ENCODE data around the gene CD53. TPM values are rescaled to one million over a fixed set of nuclear protein-coding genes. Genes with fewer than 3 reads are reported as not detected.
"Not testable (repeated sequence)": the region's sequence is repeated elsewhere in the genome, so short reads cannot be mapped to it uniquely, and the experiment has no call there.

Gene CD53
- total RNA-seq (2014; rRNA removed; shearing (Covaris generic)): 0.29 TPM in 1 of 2 replicates, not detected in the other

DNA sequence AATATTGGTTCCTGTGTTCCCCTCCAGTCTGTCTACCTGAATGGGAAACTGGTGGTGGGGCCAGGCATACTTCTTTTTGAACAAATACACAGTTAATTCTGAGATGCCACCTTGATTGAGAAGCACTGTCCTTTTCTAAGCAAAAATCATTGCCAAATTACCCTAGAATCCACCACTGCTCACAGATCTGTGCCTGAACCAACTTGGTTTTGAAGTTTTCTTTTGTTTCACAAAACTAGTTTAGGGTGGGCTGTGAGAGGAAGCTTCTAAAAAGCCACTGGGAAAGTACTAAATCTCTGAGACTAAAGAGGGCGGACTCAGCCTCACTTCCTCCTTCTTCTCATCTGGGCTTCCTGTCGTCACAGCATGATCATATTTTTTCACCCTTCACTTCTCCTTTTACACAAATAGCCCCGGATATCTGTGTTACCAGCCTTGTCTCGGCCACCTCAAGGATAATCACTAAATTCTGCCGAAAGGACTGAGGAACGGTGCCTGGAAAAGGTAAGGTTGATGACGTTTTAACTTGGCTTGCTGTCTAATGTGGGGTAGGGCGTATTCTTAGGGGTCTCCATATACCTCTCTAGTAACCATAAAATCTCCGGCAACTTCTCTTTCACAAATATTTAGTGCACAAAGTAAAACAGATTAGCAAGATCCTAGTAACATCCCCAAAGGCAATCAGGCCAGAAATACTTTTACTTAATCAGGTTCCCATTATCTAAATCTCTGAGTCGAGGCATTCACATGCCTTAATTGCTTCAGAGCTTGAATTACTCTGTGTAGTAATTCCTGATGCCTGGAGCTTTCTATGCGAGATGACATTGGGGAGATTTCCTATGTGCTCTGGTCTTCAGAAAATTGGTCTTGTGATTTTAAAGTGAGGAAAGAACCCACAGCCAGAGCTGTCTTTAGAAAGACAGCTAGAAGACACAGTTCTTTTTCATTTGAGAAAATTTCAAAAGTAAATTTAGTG lies at the start of gene CD53:
TSS of gene CD53 (plus strand) at position 404 of the 976 bp plus-strand sequence. CDS start 18,261 bp downstream, outside the sequence.
- no peak for DNase-seq (ENCODE audit: low read depth)

GRCh38 chr1:110824192-110824591 lies 48.8 kb upstream of the CD53 start:
- DNase-seq (ENCODE audit: low read depth): no peak

DNA sequence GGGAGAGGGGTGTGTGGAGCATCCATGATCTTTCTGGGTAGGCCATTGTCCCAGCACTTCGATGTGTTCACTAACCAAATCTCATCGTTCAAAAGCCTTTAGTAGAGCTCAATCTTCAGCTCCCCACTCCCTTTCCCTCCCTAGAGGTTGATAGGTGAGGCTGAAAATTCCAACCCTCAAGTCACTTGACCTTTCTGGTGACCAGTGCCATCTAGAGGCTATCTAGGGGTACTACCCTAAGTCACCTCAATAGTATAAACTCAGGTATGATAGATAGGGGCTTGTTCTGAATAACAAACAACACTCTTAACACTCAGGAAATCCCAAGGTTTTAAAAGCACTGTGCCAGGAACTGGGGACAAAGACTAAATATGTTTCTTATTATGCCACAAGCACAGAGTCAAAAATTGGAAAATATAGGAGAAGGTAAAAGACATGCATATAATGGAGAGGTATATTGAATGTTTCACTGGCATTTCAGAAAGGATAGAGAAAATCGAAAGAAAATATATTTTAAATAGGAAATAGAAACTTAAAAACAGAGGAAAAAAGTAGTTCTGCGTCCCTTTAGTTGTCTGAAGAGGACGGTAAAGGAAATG lies 42.9 kb upstream of the CD53 start:
- peak; percentile 14 for DNase-seq (ENCODE audit: low read depth)

DNA sequence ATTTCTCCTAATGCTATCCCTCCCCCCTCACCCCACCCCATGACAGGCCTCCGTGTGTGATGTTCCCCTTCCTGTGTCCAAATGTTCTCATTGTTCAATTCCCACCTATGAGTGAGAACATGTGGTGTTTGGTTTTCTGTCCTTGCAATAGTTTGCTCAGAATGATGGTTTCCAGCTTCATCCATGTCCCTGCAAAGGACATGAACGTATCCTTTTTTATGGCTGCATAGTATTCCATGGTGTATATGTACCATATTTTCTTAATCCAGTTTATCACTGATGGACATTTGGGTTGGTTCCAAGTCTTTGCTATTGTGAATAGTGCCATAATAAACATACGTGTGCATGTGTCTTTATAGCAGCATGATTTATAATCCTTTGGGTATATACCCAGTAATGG lies 39.2 kb upstream of the CD53 start:
- DNase-seq (ENCODE audit: low read depth): not testable (repeated sequence)

DNA sequence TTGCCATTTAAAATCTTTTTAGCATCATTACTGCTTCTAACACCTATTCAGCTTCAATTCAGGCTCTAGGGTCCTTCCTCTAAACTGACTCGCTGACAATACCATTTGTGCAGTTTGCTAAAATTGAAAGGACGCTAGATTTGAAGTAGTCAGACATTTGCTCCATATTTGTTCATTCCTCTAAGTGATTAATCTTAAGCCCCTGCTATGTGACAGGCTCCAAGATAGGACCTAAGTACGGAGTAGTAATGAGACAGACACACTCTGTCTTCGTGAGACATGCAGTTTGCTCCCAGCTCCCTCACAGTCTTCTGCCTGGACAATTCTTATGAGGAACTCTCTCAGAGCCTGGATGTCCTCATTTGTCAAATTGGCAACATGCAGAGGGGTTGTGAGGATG lies 26.1 kb upstream of the CD53 start:
- no peak for DNase-seq (ENCODE audit: low read depth)

- DNase-seq (ENCODE audit: low read depth): no peak
These were observed 22.8 kb upstream of the CD53 start for GRCh38 chr1:110850145-110850544.

DNA sequence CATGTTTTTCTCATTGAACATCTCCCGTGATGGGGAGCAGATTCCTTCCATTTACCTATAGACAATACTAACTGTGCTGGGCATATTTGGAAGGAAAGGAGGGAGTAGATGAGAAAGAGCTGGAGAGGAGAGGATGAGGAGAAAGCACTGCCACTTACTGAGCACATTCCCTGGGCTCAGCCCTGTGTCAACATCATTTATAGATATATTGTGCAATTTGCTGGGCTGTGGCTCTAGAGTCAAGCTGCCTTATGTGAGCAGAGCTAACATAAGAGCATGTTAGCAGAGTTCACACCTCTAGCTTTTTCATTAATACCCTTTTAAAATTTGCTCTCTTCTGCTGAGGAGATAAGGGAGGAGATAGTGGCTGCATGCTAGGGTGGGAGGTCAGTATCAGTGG lies 22.3 kb upstream of the CD53 start:
- no peak for DNase-seq (ENCODE audit: low read depth)

DNA sequence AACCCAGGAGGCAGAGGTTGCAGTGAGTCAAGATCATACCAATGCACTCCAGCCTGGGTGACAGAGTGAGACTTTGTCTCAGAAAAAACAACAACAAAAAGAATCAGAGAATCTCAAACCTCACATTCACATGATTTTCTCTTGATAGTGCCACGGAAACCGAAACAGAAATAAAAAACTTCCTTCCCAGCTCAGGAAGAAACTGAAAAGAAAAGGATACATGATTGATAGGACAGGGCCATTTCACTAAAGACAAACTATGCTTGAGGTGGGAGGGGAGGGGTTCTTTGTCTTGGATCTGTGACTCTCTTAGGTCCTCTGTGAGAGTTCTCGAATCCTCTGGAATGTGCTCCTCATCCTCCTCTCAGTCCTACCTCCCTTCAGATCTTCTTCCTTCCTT lies 19.8 kb upstream of the CD53 start:
- no peak for DNase-seq (ENCODE audit: low read depth)

GRCh38 chr1:110856410-110856809 lies 16.5 kb upstream of the CD53 start:
- DNase-seq (ENCODE audit: low read depth): no peak

- DNase-seq (ENCODE audit: low read depth): no peak
These were observed 14.7 kb upstream of the CD53 start for GRCh38 chr1:110857964-110858948.

DNA sequence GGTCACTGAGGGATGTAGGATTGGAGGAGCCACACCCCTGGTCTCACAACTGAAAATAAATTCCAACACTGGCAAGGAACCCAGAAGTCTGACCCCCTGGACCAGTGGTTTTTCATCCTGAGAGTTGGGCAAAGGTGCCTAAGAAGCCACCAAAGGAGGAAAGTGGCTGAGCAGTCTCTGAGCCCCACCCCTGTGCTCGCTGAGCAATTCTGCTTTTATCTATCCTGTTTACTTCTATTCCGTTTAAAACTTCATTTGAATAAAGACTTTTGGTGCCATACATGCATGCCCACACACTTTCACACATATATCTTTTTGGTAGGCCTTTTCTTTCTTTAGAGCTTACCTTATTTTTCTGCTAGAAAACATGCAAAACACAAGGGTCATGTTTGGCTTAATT lies 13.9 kb upstream of the CD53 start:
- DNase-seq (ENCODE audit: low read depth): no peak

DNA sequence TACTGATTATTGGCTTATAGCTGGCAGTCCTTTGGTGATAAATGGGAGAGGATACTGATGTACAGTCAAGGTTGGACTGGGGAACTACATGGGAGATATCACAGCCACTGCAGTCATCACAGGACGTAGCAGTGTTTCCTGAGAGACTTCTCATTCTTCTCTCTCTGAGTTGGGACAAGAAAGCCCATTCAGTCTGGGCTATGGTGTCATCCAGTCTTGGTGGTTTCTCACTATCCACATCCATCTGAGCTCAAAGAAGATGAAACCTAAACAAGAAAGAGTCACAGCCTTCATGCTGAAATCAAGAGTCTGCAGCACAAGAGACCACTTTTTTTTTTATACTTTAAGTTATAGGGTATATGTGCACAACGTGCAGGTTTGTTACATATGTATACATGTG lies 12.8 kb upstream of the CD53 start:
- no peak for DNase-seq (ENCODE audit: low read depth)

GRCh38 chr1:110860620-110861019 lies 12.3 kb upstream of the CD53 start:
- DNase-seq (ENCODE audit: low read depth): not testable (repeated sequence)

DNA sequence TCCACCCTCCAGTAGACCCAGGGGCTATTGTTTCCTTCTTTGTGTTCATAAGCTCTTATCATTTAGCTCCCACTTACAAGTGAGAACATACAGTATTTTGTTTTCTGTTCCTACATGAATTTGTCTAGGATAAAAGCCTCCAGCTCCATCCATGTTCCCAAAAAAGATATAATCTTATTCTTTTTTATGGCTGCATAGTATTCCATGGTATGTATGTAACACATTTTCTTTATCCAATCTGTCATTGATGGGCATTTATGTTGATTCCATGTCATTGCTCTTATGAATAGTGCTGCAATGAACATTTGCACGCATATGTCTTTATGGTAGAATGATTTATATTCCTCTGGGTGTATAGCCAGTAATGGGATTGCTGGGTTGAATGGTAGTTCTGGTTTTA lies 11.0 kb upstream of the CD53 start:
- not testable (repeated sequence) for DNase-seq (ENCODE audit: low read depth)

GRCh38 chr1:110864287-110864686 lies 8.7 kb upstream of the CD53 start:
- no peak for DNase-seq (ENCODE audit: low read depth)

DNA sequence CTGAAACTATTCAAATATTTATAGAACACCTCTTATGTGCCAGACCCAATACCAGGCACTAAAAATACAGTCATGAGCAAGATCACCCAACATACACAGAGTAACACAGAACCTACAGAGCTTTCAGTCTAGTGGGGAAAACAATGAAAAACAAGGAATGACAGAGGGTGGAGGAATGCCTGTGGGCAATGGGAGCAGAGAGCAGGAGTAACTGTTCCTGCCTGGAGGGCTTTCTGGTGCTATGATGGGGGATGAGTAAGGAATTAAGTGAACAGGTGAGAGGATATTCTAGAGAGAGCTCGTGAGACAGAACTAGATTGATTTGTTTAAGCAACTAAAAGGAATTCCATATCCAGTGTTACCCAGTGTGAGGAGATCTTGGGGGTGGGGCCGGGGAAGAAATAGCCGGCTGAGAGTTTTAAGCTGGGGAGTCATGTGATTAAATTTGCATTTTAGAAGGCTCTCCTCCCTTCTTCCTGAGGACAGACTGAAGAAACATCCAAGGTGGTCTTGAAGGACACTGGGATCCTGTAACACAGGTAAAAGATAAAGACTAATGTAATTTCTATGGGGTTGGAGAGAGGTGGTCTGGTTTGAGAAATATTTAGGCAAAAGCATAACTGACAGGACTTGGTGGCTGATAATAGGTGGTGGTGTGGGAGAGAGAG lies 2.1 kb upstream of the CD53 start:
- no peak for DNase-seq (ENCODE audit: low read depth)

- DNase-seq (ENCODE audit: low read depth): no peak
These were observed 593 bp upstream of the CD53 start for GRCh38 chr1:110872366-110872744.

DNA sequence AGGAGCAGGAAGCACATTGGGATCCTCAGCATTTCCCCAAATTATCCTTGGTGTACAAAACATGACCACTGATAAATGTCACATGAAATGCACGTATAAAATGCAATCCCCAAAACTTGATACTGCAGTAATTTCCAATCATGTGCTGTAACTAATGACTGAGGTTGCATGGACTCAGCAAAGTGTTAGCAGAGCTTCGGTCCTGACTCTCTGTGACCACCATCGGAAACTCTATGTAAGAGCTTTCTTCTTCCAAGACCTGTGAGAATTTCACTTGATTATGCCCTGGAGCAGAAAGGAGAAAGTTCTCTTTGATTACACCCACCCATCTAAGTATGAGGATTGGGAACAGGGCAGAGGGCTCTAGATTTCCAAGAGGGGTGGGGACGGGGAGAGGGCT lies 908 bp downstream of the CD53 start:
- no peak for DNase-seq (ENCODE audit: low read depth)

DNA sequence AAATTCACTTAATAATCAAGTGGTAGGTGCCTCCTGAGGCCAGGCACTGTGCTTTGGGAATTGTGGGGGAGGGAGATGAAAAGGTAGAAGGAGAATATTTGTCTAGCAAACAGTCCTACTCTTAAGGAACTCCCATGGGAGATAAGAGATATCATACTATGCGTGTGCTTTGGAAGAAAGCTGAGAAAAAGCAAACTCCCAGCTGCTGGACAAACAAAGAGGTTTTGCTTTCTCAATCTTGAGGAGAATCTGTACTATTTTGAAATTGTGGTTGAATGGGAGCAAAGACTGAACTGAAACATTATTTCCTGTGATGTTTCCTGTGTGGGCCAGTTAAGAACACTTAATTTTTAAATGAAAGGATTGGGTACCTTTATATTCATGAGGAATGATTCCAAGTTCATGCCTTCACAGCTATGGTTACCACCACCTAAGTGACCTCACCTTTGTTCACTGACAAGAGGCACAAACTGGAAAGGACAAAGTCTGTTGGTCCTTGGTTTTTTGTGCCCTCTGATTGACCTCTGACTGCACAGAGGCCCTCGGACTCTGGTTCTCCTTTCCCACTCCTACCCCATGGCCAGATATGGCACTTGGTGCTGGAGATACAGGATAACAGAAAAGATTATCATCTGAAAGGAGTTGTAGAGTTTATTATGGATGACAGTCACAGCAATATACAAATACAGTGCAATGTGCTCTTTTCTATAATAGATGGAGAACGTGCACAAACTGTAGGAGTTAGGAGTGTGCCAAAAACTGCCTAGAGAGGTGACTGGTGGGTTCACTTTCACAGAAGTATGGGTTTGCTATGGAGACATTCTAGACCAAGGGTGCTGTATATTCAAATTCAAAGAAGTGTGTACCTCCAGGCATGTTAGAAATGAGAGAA lies 1.6 kb downstream of the CD53 start:
- no peak for DNase-seq (ENCODE audit: low read depth)

DNA sequence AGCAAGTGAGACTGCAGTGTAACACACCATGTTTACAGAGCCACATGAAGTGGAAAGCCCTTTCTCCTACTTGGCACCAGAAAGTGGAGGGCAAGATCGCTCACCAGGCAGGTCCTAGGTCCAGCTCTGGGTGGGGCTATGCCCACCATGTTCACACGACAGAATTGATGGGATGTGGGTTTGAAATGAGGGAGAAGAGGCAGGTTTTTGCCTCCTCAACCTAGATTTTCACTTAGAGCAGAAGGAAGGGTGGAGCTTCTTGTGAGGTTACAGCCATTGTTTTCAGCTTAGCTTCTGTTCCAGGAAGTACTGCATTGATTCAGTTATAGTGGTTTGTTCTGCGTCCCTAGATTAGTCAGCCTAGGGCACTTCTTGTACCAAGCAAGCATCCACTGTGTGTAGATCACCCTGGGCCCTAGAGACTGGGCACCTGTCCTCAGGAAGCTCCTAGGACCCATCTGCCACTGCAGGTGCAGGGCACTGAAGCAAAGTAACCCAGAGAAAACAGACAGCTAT lies 2.3 kb downstream of the CD53 start:
- no peak for DNase-seq (ENCODE audit: low read depth)

Data from RPMI7951 (cell line).